ENCODE results near the gene ASTN2.

Gene ASTN2

GRCh38 chr9:117164512-117164911, 250.3 kb downstream of the ASTN2 start:
- no peak for DNase-seq (ENCODE audit: low spot score)
- Histone ChIP-seq H3K4me3 (no peak overlapping the region), H3K27ac (no peak overlapping the region)
- TF ChIP-seq CTCF (IDR thresholded peaks at IDR 0.05) = no peak

- Histone ChIP-seq H3K4me3 (no peak overlapping the region), H3K27ac (no peak overlapping the region)
- TF ChIP-seq CTCF (IDR thresholded peaks at IDR 0.05) = no peak
- DNase-seq (ENCODE audit: low spot score) = no peak
Observed at GRCh38 chr9:117160254-117160653, 254.6 kb downstream of the ASTN2 start.

- no peak for DNase-seq (ENCODE audit: low spot score)
- no peak for TF ChIP-seq CTCF (IDR thresholded peaks at IDR 0.05)
- Histone ChIP-seq H3K27ac (no peak overlapping the region), H3K4me3 (no peak overlapping the region)
Observed at GRCh38 chr9:117156771-117157535, 257.9 kb downstream of the ASTN2 start.

GRCh38 chr9:117156144-117156688, 258.6 kb downstream of the ASTN2 start:
- Histone ChIP-seq H3K4me3 (no peak overlapping the region), H3K27ac (no peak overlapping the region)
- no peak for TF ChIP-seq CTCF (IDR thresholded peaks at IDR 0.05)
- DNase-seq (ENCODE audit: low spot score) = no peak

GRCh38 chr9:117153021-117153420, 261.8 kb downstream of the ASTN2 start:
- no peak overlapping the region for H3K27ac ChIP-seq
- no peak for DNase-seq (ENCODE audit: low spot score)
- H3K4me3 ChIP-seq = no peak overlapping the region
- TF ChIP-seq CTCF (IDR thresholded peaks at IDR 0.05) = no peak

- TF ChIP-seq CTCF (IDR thresholded peaks at IDR 0.05) = no peak
- H3K27ac ChIP-seq = no peak overlapping the region
- no peak for DNase-seq (ENCODE audit: low spot score)
- H3K4me3 ChIP-seq = no peak overlapping the region
Observed at GRCh38 chr9:117151716-117152115, 263.1 kb downstream of the ASTN2 start.

GRCh38 chr9:117149996-117150395, 264.9 kb downstream of the ASTN2 start:
- no peak overlapping the region for H3K27ac ChIP-seq
- no peak for TF ChIP-seq CTCF (IDR thresholded peaks at IDR 0.05)
- no peak overlapping the region for H3K4me3 ChIP-seq
- no peak for DNase-seq (ENCODE audit: low spot score)
